Spleen (tissue), 7 donors: ENCODE measurements around the gene PRCP.

Experiments used
- POLR2A ChIP-seq, 3 donors: fragments of 450-650 bp; IDR thresholded peaks; one replicate each; pipeline ENCODE4 v1.5.1; 2017; ENCODE audit warnings: antibody characterized with exemption in 3 of 3, mild to moderate bottlenecking in 1 of 3
- POLR2AphosphoS5 ChIP-seq, 3 donors: sonication (generic); formaldehyde crosslinking; IDR thresholded peaks; one replicate each; pipeline ENCODE4 v1.5.1; 2017; ENCODE audit warnings: antibody characterized with exemption in 3 of 3
- TF ChIP-seq, protein P1 (sequence below), 11 experiments: fragments of 200-600 bp in 7 of 11; fragments of 450-650 bp in 4 of 11; sonication (generic) in 4 of 11; IDR thresholded peaks in 8 of 11; conservative IDR thresholded peaks in 3 of 11; 1 replicate in 7 of 11; 2 replicates in 4 of 11; pipeline versions ENCODE4 v1.4.0 to v1.8.0; 2016 to 2021; ENCODE audit warnings: antibody characterized with exemption in 11 of 11, inconsistent platforms in 4 of 11, mild to moderate bottlenecking in 1 of 11
- donor health status: DM: no; HTN: no; CAD: no; lungs with moderate emphysema.
- donor health status: DM: no; HTN: no; CAD: no.
- donor health status: DM: no; HTN: no; CAD: no.

DNA sequence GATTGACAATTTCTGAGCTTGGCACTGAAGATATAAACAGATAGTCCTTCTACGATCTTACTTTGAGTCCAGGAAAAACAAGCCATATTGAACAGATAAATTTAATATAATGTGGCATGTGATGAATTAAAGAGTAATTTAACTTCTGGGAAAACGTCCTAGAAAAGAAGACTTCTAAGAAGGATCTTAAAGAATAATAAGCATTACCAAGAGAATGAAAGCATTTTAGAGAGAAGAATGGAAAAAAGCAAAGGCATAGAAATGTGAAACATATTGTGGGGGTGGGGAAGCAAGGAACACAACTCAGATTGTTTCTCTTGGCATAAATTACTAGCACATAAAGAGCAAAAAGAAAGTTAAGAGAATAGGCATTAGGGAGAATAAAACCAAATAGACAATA is 6.7 kb upstream of the PRCP start:
- TF ChIP-seq POLR2A (IDR thresholded peaks at IDR 0.05) (no peak), POLR2AphosphoS5 (IDR thresholded peaks at IDR 0.05) (no peak)
- TF ChIP-seq, protein P1, sequence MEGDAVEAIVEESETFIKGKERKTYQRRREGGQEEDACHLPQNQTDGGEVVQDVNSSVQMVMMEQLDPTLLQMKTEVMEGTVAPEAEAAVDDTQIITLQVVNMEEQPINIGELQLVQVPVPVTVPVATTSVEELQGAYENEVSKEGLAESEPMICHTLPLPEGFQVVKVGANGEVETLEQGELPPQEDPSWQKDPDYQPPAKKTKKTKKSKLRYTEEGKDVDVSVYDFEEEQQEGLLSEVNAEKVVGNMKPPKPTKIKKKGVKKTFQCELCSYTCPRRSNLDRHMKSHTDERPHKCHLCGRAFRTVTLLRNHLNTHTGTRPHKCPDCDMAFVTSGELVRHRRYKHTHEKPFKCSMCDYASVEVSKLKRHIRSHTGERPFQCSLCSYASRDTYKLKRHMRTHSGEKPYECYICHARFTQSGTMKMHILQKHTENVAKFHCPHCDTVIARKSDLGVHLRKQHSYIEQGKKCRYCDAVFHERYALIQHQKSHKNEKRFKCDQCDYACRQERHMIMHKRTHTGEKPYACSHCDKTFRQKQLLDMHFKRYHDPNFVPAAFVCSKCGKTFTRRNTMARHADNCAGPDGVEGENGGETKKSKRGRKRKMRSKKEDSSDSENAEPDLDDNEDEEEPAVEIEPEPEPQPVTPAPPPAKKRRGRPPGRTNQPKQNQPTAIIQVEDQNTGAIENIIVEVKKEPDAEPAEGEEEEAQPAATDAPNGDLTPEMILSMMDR (IDR thresholded peaks at IDR 0.05 in 8 of 11, conservative IDR thresholded peaks at IDR 0.05 in 3 of 11): no peak
